Activated CD4-positive, alpha-beta T cell treated with anti-CD3 and anti-CD28 coated beads for 48 hours (primary cell): Measurements from ENCODE around the gene CDC42.

Experiments
- DNase-seq: peaks from one replicate; pipeline ENCODE4 v3.0.0-alpha.2; 2020

CDC42 gene

DNA sequence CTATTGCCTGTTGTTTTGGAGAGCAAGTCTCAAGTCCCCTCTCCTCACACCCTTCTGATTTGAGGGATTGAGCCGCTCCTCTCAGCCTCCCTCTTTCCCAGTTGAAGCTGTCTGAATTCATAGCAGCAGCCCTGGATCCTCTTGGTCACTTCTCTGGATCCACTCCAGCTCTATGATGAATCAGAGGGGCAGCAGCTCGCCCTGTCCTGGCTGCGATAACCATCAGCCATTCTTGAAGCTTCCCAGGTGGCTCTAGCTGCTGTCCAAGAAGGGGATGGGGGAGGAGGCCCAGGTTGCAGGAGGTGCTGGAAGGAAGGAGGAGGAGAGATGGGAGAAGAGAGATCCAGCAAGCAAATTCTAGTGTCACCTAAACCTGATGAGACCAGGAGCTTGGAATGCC, 59.1 kb downstream of the CDC42 start:
- DNase-seq, result no peak

DNA sequence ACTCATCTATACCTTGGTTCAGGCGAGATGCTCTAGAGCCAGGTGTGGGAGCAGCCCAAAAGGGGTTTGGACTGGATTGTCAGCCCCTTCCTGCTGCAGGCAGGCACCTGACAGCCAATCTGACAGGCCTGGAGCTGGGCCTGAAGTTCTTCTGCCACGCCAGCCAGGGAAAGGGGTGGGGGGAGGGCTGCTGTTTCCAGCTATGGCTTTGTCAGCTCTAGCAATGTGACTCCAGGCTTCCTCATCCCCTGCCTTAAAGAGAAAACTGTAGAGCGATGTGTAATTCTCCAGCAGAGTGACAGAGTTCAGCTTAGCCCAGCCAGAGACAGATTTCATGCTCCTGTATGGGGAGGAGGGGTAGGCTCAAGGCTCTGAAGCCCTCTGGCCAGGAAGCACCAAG, 60.0 kb downstream of the CDC42 start:
- no peak for DNase-seq

DNA sequence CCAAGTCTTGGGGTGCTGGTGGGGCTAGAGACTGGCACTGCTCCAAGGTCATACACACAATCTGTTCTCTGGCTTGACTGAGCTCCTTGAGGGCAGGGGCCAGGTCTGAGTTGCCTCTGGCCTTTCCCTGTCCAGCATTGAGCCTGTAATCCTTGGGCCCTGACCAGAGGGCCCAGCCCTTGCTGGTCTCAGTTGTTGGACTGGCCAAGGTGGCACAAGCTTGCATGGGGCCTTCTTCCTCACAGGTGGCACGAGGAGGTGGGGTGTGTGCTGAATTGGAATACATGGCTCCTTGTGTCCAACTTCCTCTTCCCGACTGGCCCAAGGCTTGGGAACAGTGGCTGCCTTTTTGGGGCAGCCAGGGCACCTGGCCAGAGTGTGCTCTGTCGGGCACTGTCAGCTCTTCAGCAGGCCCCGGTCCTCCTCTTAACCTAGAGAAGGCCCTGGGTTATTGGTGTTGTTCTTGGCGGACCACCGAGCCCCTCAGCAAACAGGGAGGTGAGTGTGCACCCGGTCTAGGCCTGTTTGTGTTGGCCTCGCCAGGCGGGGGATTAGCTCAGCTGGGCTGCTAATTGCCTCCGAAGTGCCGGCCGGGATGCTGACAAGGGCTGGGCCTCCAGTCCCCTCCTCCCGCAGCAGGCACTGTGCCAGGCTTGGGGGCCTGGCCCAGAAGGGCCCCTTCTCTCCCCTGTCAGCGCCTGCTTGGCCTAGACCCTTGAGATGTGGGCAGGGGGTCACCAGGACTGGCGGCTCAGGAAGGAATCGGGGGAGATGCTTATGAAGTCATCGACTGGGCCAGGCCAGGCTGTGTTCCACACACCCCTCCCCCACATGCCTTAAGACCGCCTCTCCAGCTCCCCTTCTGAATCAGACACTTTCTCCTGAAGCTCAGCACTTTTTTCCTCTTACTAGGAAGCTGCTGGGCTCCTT, 61.8 kb downstream of the CDC42 start:
- no peak for DNase-seq

DNA sequence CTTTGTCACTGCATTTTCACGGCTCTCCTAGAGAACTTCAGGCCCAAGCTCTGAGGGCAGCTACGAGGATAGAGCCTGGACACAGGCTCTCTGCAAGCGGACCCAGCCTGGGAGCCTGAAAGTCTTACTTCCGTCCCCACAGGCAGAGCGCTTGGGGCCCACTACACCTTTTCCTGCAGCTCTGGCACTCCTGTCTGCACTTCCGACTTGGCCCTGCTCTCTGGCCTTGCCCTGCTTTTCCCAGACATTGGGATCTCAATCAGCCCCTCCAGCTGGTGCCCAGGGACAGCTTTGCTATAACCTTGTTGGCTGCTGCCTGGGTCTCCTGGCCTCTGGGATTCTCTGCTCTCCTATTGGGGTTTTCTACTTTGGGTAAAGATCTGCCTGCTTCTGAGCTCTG, 62.8 kb downstream of the CDC42 start:
- DNase-seq, result no peak

DNA sequence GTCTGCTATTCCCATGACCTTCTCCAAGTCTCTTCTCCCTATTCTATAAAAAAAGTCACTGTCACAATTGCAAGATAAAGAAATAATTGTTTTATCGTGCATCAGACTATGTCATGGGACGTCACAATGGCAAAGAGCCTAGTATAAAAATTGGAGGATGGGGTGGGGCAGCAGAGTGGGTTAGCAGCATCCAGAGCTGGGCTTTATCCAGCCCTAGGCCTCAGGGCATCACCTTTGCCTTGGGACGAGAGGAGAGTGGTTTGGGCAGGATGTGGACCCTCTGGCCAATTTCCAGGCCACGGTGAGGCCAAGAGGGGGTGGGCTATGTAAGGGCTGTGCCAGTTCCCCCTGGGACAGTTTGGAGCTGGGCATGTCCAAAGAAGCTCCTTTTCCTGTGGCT, 64.7 kb downstream of the CDC42 start:
- no peak for DNase-seq

DNA sequence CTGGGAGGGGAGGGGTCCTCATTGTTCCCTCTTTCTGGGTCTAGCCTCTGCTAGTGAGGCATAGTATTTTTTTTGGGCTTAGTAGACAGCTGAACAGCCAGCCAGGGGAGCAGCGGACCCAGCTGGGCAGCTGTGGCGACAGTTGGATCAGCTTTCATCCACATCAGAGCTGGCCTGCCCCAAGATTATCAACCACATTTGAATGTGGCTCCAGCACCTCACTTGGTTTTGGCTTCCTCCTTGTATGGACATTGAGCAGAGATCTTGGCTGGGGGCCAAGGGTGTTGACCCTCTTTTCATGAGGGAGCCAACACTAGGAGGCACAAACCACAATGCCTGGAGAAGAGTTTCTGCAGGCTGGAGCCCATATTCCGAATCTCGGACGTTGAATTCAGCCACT, 65.3 kb downstream of the CDC42 start:
- no peak for DNase-seq

DNA sequence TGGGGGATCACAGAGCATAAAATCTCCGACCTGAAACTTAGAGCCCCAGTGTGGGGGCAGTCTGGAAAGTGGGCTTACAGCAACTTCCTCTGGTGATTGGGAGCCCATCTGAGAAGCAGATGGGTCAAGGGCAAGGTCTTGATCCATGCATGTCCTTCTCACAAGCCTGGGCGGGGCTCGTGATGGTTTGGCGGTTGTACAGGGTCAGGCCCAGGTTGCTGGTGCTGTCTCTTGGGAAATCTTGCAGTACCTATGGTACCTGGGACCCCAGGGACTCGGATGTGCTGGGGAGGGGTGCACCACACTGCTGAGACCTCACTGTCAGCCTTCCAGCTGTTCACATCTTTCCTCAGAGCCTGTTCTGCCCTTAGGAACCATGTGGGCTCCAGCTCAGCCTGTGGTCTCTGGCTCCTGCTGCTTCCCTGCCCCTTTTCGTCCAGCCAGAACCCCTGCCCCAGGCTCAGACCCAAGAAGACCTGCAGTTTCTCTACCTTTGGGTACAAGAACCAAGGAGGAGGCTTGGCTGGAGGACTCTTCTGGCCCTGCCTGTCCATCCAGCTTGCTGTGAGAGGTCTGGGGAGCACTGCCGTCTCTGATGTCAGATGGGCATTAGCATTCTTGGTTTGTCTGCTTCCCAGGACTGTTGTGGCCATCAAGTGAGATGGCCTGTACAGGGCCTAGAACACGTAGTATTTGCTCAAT, 65.9 kb downstream of the CDC42 start:
- DNase-seq, result no peak

DNA sequence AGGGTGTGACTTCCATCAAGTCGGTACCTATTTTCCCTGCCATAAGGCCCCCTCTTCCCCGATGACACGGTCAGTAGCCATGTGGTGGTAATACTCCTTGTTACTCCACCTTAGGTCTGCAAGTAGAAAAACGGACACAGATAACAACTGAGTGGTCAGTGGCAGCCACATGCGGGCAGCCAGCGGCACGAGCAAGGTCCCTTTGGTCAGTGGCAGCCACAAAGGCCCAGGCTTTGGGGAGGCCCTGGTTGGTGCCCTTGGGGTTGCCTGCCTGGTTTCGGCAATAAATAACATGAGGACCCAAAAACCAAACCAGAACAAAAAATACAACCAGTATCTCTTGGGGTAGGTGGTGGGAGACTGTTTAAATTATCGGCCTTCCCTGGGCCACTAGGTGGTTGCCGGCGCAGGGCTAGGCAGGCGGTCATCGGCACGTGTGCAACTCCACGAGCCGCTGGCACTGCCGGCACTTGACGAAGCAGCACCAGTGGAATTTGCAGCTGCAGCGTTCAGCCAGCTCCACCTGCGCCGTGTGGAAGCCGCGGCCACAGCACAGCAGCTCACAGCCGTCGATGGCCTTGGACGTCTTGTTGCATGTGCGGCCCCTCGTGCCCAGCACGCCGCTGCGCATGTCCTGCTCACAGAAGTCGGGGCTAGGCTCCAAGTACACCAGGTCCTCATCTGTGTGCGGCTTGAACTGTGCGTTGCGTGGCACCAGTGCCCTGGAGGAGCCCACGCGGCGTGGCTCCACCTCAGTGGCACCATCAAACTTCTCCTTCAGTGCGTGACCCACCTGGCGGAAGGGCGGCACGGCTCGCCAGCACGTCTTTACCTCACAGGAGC, 67.3 kb downstream of the CDC42 start:
- no peak for DNase-seq

DNA sequence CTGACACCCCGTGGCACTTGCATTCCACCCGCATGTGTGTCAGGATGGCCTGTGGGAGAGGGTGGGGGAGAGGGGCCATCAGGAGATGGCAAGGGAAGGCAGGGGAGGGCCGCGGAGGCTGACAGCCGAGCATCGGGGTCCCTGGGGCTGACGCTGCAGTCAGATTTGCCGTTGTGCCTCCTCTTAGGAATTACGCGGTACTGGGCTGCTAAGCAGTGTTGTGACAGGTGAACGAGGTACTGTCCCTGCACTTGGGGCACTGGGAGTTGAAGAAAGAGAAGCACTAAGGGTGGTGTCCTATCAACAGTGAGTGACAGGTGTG, 67.9 kb downstream of the CDC42 start:
- DNase-seq, result no peak

DNA sequence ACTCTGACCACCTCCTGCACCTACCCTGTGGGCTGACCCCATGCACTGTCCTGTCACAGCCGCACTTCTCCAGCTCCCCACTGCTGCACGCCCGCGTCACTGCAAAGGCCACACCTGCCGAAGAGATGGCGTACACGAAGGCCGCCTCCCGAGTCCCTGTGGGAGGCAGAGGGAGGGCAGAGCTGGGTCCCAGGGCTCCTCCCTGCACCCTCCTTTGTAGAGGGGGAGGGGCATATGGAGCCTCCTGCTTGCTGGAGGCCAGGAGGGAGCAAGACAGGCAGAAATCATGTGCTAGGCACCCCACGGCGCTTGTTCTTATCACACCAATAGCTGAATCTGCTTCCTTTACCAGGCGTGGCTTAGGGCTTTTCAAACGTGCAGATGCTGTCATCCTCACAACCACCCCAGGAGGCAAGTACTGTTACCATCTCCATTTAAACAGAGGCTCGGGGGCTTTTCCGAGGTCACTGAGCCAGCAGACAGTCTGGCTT, 69.0 kb downstream of the CDC42 start:
- DNase-seq, result no peak

DNA sequence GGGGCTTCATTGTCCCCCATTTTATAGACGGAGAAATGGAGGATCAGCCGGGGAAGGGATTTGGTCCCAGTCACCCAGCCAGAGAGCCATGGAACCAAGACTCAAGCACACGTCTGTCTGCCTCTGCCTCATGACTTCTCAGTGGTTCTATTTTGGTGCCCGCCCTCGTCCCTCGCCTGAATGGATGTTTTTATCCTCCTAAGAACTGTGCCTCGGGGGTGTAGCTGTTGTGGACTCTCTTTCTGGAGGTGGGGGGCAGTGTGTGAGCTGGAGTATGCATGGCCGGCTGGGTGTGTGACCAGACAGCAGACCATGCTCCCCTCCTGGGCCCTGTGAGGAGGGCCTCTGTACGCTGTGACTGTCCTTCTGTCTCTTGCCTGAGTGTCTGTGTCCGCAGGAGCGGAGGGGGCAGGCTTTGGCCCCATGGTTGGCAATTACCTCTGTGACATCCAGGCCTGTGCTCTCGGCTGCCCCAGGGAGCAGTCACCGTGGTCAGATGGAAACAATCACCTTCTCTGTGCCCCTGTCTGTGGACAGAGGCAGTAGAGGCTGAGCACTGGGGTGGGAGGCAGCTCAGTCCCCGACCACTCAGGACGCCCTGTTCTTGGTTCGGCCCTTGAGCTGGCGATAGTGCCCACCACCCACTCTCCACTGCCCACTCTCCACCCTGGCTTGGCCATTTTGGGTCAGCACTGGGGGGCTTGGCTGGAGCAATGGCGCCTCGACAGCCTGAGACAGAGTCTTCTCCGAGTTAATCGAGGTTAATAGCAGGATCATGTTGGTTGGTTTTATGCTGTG, 70.0 kb downstream of the CDC42 start:
- no peak for DNase-seq

DNA sequence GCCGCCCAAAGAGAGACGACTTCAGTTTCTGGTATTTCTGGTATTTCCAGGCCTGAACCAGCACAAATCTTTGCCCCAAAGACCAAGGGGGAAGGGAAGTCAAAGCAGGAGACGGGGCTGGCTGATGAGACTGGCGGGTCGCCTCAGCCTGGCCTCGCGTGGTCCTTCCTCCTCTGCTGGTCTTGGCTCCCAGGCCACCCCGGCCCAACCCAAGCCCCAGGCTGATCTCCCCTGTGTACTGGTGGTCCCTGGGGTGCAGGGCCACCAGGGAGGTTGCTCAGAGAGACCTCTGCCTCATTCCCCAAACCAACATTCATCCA, 70.5 kb downstream of the CDC42 start:
- no peak for DNase-seq

DNA sequence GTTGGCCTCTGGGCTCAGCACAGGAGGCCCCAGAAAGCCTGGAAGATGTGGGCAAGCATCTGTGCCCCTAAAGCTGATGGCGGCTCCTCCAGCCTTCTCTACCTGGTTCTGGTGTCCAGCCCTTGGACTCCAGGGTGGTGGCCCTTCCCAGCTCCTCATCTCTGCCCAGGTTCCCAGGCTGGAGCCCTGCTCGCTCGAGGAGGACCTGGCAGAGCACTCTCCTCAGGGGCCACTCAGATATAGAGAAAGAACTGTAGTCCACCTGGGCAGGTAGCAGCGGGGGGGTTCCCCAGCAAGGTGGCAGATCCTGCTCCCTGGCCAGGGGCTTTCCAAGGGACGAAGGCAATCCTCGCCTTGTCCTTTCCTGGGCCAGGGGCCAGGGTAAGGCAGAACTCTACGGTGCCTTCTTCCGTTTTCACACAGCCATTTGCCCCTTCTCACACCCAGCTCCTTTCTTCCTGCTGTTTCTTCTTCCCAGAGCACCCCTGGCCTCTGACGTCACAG, 71.4 kb downstream of the CDC42 start:
- no peak for DNase-seq

DNA sequence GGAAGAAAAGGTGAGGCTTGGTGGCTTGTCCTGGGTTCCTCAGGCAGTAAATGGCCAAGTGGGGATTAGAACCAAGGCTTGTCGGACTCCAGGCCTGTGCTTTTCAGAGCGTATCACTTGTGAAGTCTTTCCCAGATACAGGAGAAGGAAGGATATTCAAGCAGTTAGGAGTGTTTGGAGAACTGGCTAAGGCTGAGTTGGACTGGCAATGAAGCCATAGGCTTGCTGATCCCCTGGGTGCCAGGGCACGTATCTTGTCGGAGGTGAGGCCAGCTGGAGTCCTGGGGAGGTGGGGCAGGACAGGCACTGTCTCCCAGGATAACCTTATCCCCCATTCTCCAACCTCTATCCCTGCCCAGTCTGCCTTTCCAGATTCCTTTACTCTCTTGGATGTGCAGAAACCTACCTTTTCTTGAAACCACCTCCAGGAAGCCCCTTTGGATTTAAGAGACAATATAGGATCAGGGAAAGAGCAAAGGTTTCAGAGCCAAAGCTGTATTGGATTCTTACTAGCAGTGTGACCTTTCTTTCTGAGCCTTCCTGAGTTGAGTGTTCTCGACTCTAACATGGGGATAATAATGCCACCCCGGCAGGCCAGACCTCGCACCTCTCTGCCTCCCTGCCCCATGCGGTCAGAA, 72.2 kb downstream of the CDC42 start:
- no peak for DNase-seq

DNA sequence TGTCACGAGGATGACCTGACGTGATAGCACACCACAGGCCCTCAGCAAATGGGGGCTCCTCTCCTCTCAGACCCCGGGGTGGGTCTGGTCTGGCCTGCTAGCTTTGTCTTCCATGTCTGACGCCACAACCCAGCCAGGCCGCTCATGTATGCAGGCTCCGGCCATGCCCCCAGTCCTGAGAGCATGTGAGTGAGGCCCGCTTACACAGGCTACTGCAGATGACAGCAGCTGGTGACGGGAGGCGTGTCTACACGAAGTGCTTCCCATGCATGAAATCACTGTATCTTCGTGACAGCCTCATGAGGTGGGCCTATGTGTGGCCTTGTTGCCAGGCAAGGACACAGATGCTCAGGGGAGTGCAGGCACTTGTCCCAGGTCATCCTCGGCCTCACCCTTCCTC, 74.0 kb downstream of the CDC42 start:
- no peak for DNase-seq

DNA sequence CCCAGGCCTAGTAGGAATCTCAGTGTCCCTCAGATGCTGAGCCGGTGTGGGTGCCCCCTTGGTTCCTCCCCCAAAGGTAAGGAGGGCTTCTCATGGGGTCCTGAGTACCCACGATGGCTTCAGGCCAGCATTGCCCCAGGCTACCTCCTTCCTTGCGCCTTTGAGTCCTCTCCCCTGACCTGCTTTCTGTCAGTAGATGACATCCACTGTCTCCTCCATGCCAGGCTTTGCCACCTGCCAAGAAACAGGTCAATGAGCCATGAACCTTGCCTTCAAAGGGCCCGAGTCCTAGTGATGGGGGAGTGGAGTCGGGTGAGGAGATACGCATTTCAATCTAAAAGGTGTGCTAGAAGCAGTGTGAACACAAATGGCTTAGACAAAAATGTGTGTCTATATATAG, 74.7 kb downstream of the CDC42 start:
- no peak for DNase-seq

DNA sequence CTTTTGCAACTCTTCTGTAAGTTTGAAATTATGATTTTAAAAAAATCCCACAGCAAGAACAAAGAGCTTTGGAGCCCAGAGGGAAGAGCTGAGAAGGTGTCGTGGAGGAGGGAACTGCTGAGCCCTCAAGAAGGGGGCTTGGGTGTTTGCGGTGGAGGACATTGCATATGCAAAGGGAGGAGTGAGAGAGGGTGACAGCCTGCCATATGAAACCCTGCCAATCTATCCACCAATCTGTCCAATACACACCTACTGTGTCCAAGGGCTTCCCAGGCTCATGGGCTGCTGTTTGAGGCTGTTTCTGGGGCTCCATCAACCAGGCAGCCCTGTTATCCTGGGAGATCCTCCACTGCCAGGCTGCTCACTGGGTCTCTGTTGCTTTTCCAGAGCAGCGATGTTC, 75.2 kb downstream of the CDC42 start:
- no peak for DNase-seq

DNA sequence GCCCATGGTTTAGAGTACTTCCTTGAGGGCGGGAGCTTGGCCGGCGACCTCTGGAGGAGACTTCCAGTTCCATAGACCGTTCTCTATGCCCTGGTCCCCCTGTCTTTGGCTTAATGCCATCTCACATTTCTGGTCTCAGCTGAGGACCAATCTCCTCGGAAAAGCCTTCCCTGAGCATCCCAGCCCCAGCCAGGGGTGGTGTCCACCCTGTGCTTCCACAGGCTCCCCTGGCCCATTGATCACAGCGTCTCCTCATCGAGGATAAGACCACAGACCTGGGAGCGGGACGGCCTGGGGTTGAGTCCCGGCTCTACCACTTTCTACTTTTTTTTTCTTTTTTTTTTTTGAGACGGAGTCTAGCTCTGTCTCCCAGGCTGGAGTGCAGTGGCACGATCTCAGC, 75.9 kb downstream of the CDC42 start:
- DNase-seq, result no peak

DNA sequence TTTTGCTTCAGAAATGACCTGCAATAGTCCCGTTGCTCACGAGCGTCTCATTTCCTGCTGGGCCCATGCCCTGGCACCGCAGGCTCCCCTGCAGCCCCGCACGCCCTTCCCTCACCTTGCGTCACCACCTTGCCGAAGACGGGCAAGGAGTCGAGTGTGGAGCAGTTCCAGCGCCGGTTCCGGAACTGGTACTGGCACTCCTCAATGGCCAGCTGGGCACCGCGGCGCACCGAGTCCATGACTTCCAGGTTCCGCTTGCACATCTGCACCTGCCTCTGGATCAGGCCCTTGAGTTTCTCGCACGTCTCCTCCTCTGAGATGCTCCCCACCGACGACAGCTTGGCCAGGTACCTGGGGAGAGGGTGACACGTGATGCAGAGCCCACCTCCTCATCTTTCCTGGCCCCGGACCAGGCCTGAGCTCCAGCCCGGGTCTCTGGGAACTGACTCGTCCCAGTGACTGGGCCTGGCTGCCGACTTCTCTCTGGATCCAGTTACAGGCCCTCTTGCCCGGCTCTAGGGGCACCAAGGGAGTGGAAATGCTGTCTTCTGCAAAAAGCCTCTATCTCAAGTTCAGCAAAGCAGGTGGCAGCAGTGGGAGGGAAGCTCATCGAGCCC, 77.1 kb downstream of the CDC42 start:
- DNase-seq, result no peak

DNA sequence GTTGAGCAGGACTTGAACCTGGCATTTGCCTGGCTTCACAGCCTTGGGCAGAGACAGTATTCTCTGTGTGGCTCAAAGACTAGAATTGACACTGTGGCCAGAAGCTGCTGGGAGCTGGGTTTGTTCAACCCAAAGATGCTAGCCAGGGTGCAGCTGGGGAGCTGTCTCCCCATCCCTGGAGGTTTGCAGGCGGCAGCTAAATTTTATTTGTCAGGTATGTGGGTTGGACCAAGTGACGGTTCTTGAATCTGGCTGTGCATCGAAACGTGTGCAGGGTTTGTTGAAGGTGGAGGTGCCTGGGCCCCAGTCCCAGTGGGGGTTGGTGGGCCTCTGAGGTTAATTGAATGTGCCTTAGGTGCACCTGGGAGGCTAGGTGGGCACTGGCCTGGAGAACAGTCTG, 78.6 kb downstream of the CDC42 start:
- no peak for DNase-seq

DNA sequence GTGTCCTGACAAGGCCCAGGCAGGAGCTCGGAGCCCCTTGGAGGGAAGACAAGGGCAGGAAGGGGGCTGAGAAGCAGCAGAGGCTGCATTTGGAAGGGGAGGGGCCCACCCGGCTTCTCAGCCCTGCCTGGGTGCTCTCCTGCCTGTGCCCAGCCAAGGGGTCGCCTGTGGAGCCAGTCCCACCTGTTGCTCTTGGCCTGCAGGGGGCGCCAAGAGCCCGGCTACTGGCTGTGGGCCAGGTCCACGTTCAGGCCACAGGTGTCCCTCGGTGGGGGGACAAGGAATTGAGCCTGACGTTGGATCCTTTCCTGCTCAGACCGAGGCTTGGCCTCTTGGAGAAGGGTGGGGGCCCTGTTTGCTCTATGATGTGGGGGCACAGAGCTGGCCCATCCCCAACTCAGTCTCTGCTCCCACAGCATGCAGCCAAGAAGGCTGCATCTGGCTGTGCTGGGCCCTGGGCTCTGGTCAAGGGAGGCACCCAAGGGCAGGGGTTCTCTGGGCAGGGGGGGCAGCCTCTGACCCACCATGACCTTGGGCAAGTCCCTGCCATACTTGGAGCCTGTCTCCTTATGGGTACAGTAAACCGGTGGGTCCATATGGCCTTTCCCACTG, 79.5 kb downstream of the CDC42 start:
- peak; percentile 70 for DNase-seq
